Measurements from ENCODE around the gene OCA2. TPM values are rescaled to one million over a fixed set of nuclear protein-coding genes. Genes with fewer than 3 reads are reported as not detected.

Gene OCA2
- total RNA-seq, 6 experiments from 2014 or later, result 0.07 to 0.13 (median 0.12) TPM; not detected in 3

DNA sequence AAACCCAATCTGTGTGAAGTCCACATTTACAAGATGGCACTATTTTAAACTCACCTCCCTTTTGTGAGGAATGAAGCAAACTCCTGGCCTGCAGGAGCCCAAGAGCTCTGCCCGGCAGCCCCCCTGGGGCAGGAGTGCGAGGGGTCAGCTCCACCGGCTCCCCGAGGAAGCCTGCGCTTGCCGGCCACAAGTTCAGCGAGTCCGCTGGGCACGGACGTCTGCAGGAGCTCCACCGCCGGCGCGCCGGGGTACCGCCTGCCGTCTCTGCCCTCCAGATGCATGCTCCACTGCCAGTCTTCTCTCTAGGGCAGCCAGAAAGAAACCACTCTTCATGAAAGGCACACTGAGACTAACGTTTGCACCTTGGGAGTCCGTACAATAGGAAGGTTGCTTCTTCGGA lies 17.5 kb downstream of the OCA2 start:
- no peak overlapping the region for H3K4me3 ChIP-seq
- 99% methylated on average over 10 of the region's 20 CpGs for WGBS (ENCODE audit: insufficient coverage, low coverage, low lambda C conversion rate, missing lambda C conversion rate)
- no peak for TF ChIP-seq POLR2A (IDR thresholded peaks at IDR 0.05)
- TF ChIP-seq, protein P1, sequence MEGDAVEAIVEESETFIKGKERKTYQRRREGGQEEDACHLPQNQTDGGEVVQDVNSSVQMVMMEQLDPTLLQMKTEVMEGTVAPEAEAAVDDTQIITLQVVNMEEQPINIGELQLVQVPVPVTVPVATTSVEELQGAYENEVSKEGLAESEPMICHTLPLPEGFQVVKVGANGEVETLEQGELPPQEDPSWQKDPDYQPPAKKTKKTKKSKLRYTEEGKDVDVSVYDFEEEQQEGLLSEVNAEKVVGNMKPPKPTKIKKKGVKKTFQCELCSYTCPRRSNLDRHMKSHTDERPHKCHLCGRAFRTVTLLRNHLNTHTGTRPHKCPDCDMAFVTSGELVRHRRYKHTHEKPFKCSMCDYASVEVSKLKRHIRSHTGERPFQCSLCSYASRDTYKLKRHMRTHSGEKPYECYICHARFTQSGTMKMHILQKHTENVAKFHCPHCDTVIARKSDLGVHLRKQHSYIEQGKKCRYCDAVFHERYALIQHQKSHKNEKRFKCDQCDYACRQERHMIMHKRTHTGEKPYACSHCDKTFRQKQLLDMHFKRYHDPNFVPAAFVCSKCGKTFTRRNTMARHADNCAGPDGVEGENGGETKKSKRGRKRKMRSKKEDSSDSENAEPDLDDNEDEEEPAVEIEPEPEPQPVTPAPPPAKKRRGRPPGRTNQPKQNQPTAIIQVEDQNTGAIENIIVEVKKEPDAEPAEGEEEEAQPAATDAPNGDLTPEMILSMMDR (IDR thresholded peaks at IDR 0.05), result no peak
- ATAC-seq, result no peak
- H3K27ac ChIP-seq, result no peak overlapping the region
- H3K4me1 ChIP-seq, result no peaks in the 10 kb centered on the region
- H3K36me3 ChIP-seq, result no peaks in the 10 kb centered on the region
- H3K9me3 ChIP-seq, result no peaks in the 10 kb centered on the region
- no peaks in the 10 kb centered on the region for H3K27me3 ChIP-seq
- DNase-seq, result no peak
- intact Hi-C loops (cut with DNase I), result no loop called here

DNA sequence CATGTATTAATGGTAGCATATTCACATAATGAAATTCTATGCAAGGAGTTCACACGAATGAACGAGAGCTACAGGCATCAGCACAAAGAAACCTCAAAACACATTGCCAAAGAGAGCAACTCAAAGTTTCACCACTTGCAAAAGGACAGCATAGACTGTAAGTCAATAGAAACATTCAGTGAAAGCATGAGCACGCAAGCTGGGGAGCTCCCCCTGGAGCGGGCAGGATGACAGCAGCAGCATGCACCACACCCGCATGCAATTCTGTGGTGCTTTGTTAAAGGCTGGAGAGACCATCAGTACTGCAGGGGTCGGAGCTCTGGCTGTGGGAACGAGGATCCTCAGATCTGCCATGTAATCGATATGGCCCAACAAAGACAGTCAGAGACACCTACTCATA lies 18.7 kb downstream of the OCA2 start:
- H3K27me3 ChIP-seq, result no peaks in the 10 kb centered on the region
- no peak overlapping the region for H3K4me3 ChIP-seq
- WGBS (ENCODE audit: insufficient coverage, low coverage, low lambda C conversion rate, missing lambda C conversion rate), result 68% methylated on average over 4 of the region's 8 CpGs
- no peaks in the 10 kb centered on the region for H3K4me1 ChIP-seq
- no peak for ATAC-seq
- no peak for TF ChIP-seq POLR2A (IDR thresholded peaks at IDR 0.05)
- TF ChIP-seq, protein P1 (IDR thresholded peaks at IDR 0.05), result no peak
- DNase-seq, result no peak
- intact Hi-C loops (cut with DNase I), result no loop called here
- H3K36me3 ChIP-seq, result no peaks in the 10 kb centered on the region
- H3K9me3 ChIP-seq, result no peaks in the 10 kb centered on the region
- H3K27ac ChIP-seq, result no peak overlapping the region

DNA sequence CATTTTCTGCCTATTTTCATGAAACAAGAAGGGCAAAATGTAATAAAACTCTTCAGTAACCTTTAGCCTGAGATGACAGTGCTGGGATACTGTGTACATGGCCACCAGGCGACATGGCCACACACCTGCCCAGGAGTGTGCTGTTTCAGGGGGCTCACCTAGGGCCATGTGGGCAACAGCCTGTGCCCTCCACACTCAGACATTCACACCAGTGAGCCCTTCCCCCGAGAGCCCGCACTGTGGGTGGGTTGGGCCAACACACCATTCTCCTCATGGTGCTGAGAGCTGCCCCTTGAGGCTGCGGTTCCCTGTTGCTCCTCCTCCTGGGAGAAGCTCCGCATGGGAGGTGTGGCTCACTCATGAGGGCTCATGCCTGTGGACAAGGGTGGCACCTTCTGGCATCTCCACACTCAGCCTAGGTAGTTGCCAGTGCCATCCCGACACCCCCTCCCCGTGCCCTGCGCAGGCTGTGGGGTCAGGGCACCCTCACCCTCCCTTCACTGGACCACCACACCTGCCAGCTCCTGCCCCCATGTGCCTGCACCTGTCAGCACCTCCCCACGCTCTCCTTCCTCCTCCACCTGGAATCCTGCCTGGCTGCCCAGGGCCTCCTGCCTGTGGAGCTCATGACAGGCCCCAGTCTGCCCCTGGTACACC lies 19.7 kb downstream of the OCA2 start:
- ATAC-seq, result peak in 1 of 4 donors; percentile 26
- WGBS (ENCODE audit: insufficient coverage, low coverage, low lambda C conversion rate, missing lambda C conversion rate), result 63% methylated on average over 2 of the region's 9 CpGs
- intact Hi-C loops (cut with DNase I), result no loop called here

DNA sequence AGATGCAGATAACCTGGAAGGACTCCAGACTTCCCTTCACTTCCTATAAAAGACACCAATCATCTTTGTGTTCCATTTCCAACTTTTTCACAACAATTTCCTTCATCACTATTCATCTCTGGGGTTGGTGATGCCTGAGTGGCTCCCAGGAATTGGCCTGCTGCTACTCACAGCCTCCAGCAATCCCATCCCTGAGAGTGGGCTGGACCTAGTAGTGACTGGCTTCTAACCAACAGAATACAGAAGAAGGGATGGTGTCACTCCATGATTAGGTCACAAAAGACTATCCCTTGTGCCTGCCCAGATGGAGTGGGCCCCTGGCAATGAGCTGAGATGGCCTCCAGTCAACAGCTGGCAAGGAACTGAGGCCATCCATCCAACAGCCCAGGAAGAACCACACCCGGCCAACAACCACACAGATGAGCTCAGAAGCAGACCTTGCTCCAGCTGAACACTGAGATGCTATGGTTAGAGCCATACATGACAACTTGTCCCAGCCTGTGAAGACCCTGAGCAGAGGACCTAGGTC lies 20.9 kb downstream of the OCA2 start:
- Histone ChIP-seq H3K9me3 (no peaks in the 10 kb centered on the region), H3K27me3 (no peaks in the 10 kb centered on the region), H3K4me1 (no peaks in the 10 kb centered on the region), H3K27ac (no peak overlapping the region), H3K4me3 (no peak overlapping the region), H3K36me3 (no peaks in the 10 kb centered on the region)
- DNase-seq, result no peak
- intact Hi-C loops (cut with DNase I), result no loop called here
- no CpG with 5 or more reads among the region's 1 CpG for WGBS (ENCODE audit: insufficient coverage, low coverage, low lambda C conversion rate, missing lambda C conversion rate)
- no peak for ATAC-seq
- no peak for TF ChIP-seq POLR2A (IDR thresholded peaks at IDR 0.05)
- TF ChIP-seq, protein P1 (IDR thresholded peaks at IDR 0.05), result no peak

More for the DNA sequence above, 19.7 kb downstream of the OCA2 start:
- H3K36me3 ChIP-seq, result no peaks in the 10 kb centered on the region
- DNase-seq, result no peak
- H3K4me3 ChIP-seq, result no peak overlapping the region
- TF ChIP-seq POLR2A (IDR thresholded peaks at IDR 0.05), result no peak
- TF ChIP-seq, protein P1 (IDR thresholded peaks at IDR 0.05), result no peak
- no peaks in the 10 kb centered on the region for H3K4me1 ChIP-seq
- H3K27ac ChIP-seq, result no peak overlapping the region
- no peaks in the 10 kb centered on the region for H3K9me3 ChIP-seq
- no peaks in the 10 kb centered on the region for H3K27me3 ChIP-seq
